H9 (cell line): ENCODE results near the gene MAPK8IP3. TPM values are rescaled to one million over a fixed set of nuclear protein-coding genes. Genes with fewer than 3 reads are reported as not detected.

Experiments
- DNase-seq: peaks from one replicate; pipeline ENCODE4 v3.0.0-alpha.2; 2017
- H2AFZ ChIP-seq: one replicate; pipeline ENCODE4 v1.6.1; 2013; ENCODE audit warnings: mild to moderate bottlenecking, low read length, control low read depth, moderate library complexity
- H2AK5ac ChIP-seq: 2 replicates; pipeline ENCODE4 v1.6.1; 2013; ENCODE audit warnings: low read length, control low read depth, mixed read lengths; ENCODE audit not compliant: insufficient read length
- H2BK120ac ChIP-seq: one replicate; pipeline ENCODE4 v1.6.1; 2013; ENCODE audit warnings: low read depth, mild to moderate bottlenecking, low read length, control low read depth, inconsistent platforms; ENCODE audit not compliant: poor library complexity, severe bottlenecking
- H2BK12ac ChIP-seq: 2 replicates; pipeline ENCODE4 v1.6.1; 2013; ENCODE audit warnings: low read length, control low read depth, mixed read lengths, low read depth; ENCODE audit not compliant: insufficient read length
- H2BK15ac ChIP-seq: 2 replicates; pipeline ENCODE4 v1.6.1; 2013; ENCODE audit warnings: low read depth, low read length, control low read depth
- H2BK20ac ChIP-seq: one replicate; pipeline ENCODE4 v1.6.1; 2013; ENCODE audit warnings: low read depth, mild to moderate bottlenecking, low read length, control low read depth, inconsistent platforms; ENCODE audit not compliant: poor library complexity, severe bottlenecking
- H2BK5ac ChIP-seq: 2 replicates; pipeline ENCODE4 v1.6.1; 2013; ENCODE audit warnings: low read length, control low read depth, mixed read lengths; ENCODE audit not compliant: insufficient read length
- H3K14ac ChIP-seq: 2 replicates; pipeline ENCODE4 v1.6.1; 2013; ENCODE audit warnings: low read length, control low read depth; ENCODE audit not compliant: insufficient read depth
- H3K18ac ChIP-seq: 2 replicates; pipeline ENCODE4 v1.6.1; 2013; ENCODE audit warnings: low read depth, mild to moderate bottlenecking, mixed read lengths, low read length, control low read depth; ENCODE audit not compliant: insufficient read length
- H3K23ac ChIP-seq: 2 replicates; pipeline ENCODE4 v1.6.1; 2013; ENCODE audit warnings: low read length, control low read depth, mixed read lengths, low read depth; ENCODE audit not compliant: insufficient read length
- H3K23me2 ChIP-seq: 2 replicates; pipeline ENCODE4 v1.6.1; 2013; ENCODE audit warnings: low read depth, mild to moderate bottlenecking, mixed read lengths, low read length, control low read depth; ENCODE audit not compliant: insufficient read length, poor library complexity, severe bottlenecking
- H3K27ac ChIP-seq: 2 replicates; pipeline ENCODE4 v1.5.1; 2013; ENCODE audit warnings: low read length, control low read depth, mixed read lengths, low read depth; ENCODE audit not compliant: insufficient read length
- H3K27me3 ChIP-seq: 2 replicates; pipeline ENCODE4 v1.6.1; 2013; ENCODE audit warnings: low read length, control low read depth, inconsistent platforms; ENCODE audit not compliant: insufficient read depth
- H3K4ac ChIP-seq: 2 replicates; pipeline ENCODE4 v1.6.1; 2013; ENCODE audit warnings: low read depth, mild to moderate bottlenecking, control low read depth, inconsistent platforms, low read length, moderate library complexity
- H3K4me1 ChIP-seq: 2 replicates; pipeline ENCODE4 v1.6.1; 2013; ENCODE audit warnings: low read length, control low read depth, inconsistent platforms; ENCODE audit not compliant: insufficient read depth
- H3K4me2 ChIP-seq: 2 replicates; pipeline ENCODE4 v1.6.1; 2013; ENCODE audit warnings: low read length, control low read depth, mixed read lengths; ENCODE audit not compliant: insufficient read length, insufficient read depth
- H3K56ac ChIP-seq: 2 replicates; pipeline ENCODE4 v1.6.1; 2013; ENCODE audit warnings: low read depth, mild to moderate bottlenecking, mixed read lengths, low read length, control low read depth; ENCODE audit not compliant: insufficient read length
- H3K79me1 ChIP-seq: 2 replicates; pipeline ENCODE4 v1.6.1; 2013; ENCODE audit warnings: low read depth, mild to moderate bottlenecking, moderate library complexity, low read length, control low read depth, inconsistent platforms; ENCODE audit not compliant: insufficient read depth, poor library complexity, severe bottlenecking
- H3K79me2 ChIP-seq: 2 replicates; pipeline ENCODE4 v1.6.1; 2013; ENCODE audit warnings: low read length, control low read depth, inconsistent platforms; ENCODE audit not compliant: insufficient read depth
- H3K9ac ChIP-seq: 2 replicates; pipeline ENCODE4 v1.6.1; 2013; ENCODE audit warnings: low read length, control low read depth, mixed read lengths; ENCODE audit not compliant: insufficient read length; ENCODE audit errors: extremely low read depth
- H3K9me3 ChIP-seq: one replicate; pipeline ENCODE4 v1.6.1; 2013; ENCODE audit warnings: low read depth, low read length, inconsistent platforms; ENCODE audit not compliant: control insufficient read depth
- H3T11ph ChIP-seq: one replicate; pipeline ENCODE4 v1.6.1; 2013; ENCODE audit warnings: mild to moderate bottlenecking, low read length, control low read depth, inconsistent platforms
- H4K20me1 ChIP-seq: one replicate; pipeline ENCODE4 v1.6.1; 2013; ENCODE audit not compliant: control insufficient read depth, insufficient read length, insufficient read depth
- H4K5ac ChIP-seq: 2 replicates; pipeline ENCODE4 v1.6.1; 2013; ENCODE audit warnings: low read depth, mild to moderate bottlenecking, mixed read lengths, low read length, control low read depth; ENCODE audit not compliant: insufficient read length
- H4K8ac ChIP-seq: replicated peaks from 2 replicates; pipeline ENCODE4 v1.6.1; 2013; ENCODE audit warnings: low read length, control low read depth, mixed read lengths, low read depth; ENCODE audit not compliant: insufficient read length
- H4K91ac ChIP-seq: 2 replicates; pipeline ENCODE4 v1.6.1; 2013; ENCODE audit warnings: low read depth, mild to moderate bottlenecking, moderate library complexity, mixed read lengths, low read length, control low read depth; ENCODE audit not compliant: insufficient read length
- H3K27ac Mint-ChIP-seq, 3 experiments: 2 replicates in 2 of 3; 3 replicates in 1 of 3; pipeline ENCODE4 v1.8.0; 2020 to 2021; ENCODE audit warnings: mixed read lengths in 3 of 3, mild to moderate bottlenecking in 1 of 3, moderate library complexity in 1 of 3
- H3K27me3 Mint-ChIP-seq: 2 replicates; pipeline ENCODE4 v1.8.0; 2021; ENCODE audit warnings: low read depth, mild to moderate bottlenecking, moderate library complexity, mixed read lengths
- H3K36me3 Mint-ChIP-seq, 3 experiments: 2 replicates in 2 of 3; 3 replicates in 1 of 3; pipeline ENCODE4 v1.8.0; 2020 to 2021; ENCODE audit warnings: low read depth in 3 of 3, mixed read lengths in 3 of 3; ENCODE audit not compliant: insufficient read depth in 1 of 3
- H3K4me1 Mint-ChIP-seq, 2 experiments: 2 replicates each; pipeline ENCODE4 v1.8.0; 2020; ENCODE audit warnings: mixed read lengths in 2 of 2
- H3K4me3 Mint-ChIP-seq, 2 experiments: 2 replicates in 1 of 2; 3 replicates in 1 of 2; pipeline ENCODE4 v1.8.0; 2020 to 2021; ENCODE audit warnings: mild to moderate bottlenecking in 2 of 2, mixed read lengths in 2 of 2, moderate library complexity in 1 of 2
- H3K9me3 Mint-ChIP-seq, 2 experiments: 2 replicates in 1 of 2; 3 replicates in 1 of 2; pipeline ENCODE4 v1.8.0; 2020; ENCODE audit warnings: mild to moderate bottlenecking in 2 of 2, mixed read lengths in 2 of 2, moderate library complexity in 1 of 2
- CTCF ChIP-seq: fragments of 200-600 bp; sonication (generic); conservative IDR thresholded peaks from 3 replicates; pipeline ENCODE4 v1.8.0; 2021; ENCODE audit warnings: antibody characterized with exemption, mild to moderate bottlenecking
- WGBS: extraction: QIAGEN DNeasy Blood & Tissue Kit; methylation state at CpG from one replicate; pipeline ENCODE4 v1.1.7; 2013; ENCODE audit warnings: missing lambda C conversion rate, low lambda C conversion rate, mixed read lengths; ENCODE audit not compliant: insufficient read length; ENCODE audit errors: extremely low coverage; 5-methylcytosine and 5-hydroxymethylcytosine counted together
- total RNA-seq: library from RNA; stranded (reverse); gene quantifications from 2 replicates; pipeline ENCODE4 v1.2.1, GENCODE V29; 2021

The MAPK8IP3 gene
- total RNA-seq, 1 experiment from 2014 or later, result 51.3 TPM

- H3K4me1 Mint-ChIP-seq, result no peaks in the 10 kb centered on the region
- H4K20me1 ChIP-seq, result no peaks in the 10 kb centered on the region
These were observed 25.1 kb downstream of the MAPK8IP3 start for GRCh38 chr16:1731073-1731472.

More at GRCh38 chr16:1731073-1731472, 25.1 kb downstream of the MAPK8IP3 start:
- Histone ChIP-seq H3K79me2 (no peaks in the 10 kb centered on the region), H3K9ac (no peak overlapping the region), H3K79me1 (no peaks in the 10 kb centered on the region), H4K5ac (no peak overlapping the region), H4K8ac (no peak overlapping the region), H3K4me2 (no peak overlapping the region), H3K4me1 (no peaks in the 10 kb centered on the region), H2BK20ac (no peak overlapping the region), H2BK15ac (no peak overlapping the region), H3K27ac (no peak overlapping the region), H3T11ph (no peak overlapping the region), H2BK120ac (no peak overlapping the region), H3K4ac (no peak overlapping the region), H2AFZ (no peak overlapping the region), H3K14ac (no peak overlapping the region), H3K23me2 (no peaks in the 10 kb centered on the region), H2BK12ac (no peak overlapping the region), H4K91ac (no peak overlapping the region), H3K23ac (no peak overlapping the region), H2BK5ac (no peak overlapping the region), H3K18ac (no peak overlapping the region), H2AK5ac (no peak overlapping the region), H3K27me3 (no peaks in the 10 kb centered on the region), H3K56ac (no peak overlapping the region), H3K9me3 (no peaks in the 10 kb centered on the region)
- Mint-ChIP-seq H3K36me3 (peaks cover 2 to 25% (median 22%) of the 10 kb centered on the region in 3 experiments; a peak in 6 of 7 replicates), H3K27me3 (no peaks in the 10 kb centered on the region), H3K27ac (no peak overlapping the region), H3K9me3 (no peaks in the 10 kb centered on the region), H3K4me3 (no peak overlapping the region)
- no peak for TF ChIP-seq CTCF
- WGBS, result no CpG with 5 or more reads among the region's 7 CpGs
- DNase-seq, result no peak
